ENCODE measurements around the gene SLC39A7.
A peak's percentile ranks its signal among the peaks of the same experiment; 100 is the strongest.

The SLC39A7 gene

GRCh38 chr6:33156964-33157363 is 43.7 kb upstream of the SLC39A7 start:
- Histone ChIP-seq H3K4me3 (ENCODE audit: low read depth, low read length) (no peak overlapping the region), H3K9ac (no peak overlapping the region), H3K4me2 (ENCODE audit: low read length) (no peak overlapping the region), H3K79me2 (no peaks in the 10 kb centered on the region), H3K27ac (no peak overlapping the region), H3K36me3 (ENCODE audit: control insufficient read depth, insufficient read depth, low read length) (no peaks in the 10 kb centered on the region), H3K9me3 (ENCODE audit: control insufficient read depth, low read length) (no peaks in the 10 kb centered on the region), H2AFZ (no peak overlapping the region), H3K4me1 (peaks cover 5% of the 10 kb centered on the region), H3K27me3 (ENCODE audit: control insufficient read depth, insufficient read depth, low read length) (no peaks in the 10 kb centered on the region)
- no peak for TF ChIP-seq CTCF (IDR thresholded peaks at IDR 0.05)

GRCh38 chr6:33160096-33160495 is 40.6 kb upstream of the SLC39A7 start:
- Histone ChIP-seq H3K4me1 (peaks cover 2% of the 10 kb centered on the region), H3K9ac (no peak overlapping the region), H3K27me3 (ENCODE audit: control insufficient read depth, insufficient read depth, low read length) (no peaks in the 10 kb centered on the region), H2AFZ (no peak overlapping the region), H3K27ac (no peak overlapping the region), H3K4me2 (ENCODE audit: low read length) (no peak overlapping the region), H3K36me3 (ENCODE audit: control insufficient read depth, insufficient read depth, low read length) (no peaks in the 10 kb centered on the region), H3K9me3 (ENCODE audit: control insufficient read depth, low read length) (no peaks in the 10 kb centered on the region), H3K4me3 (ENCODE audit: low read depth, low read length) (no peak overlapping the region), H3K79me2 (no peaks in the 10 kb centered on the region)
- no peak for TF ChIP-seq CTCF (IDR thresholded peaks at IDR 0.05)

GRCh38 chr6:33160728-33161344 is 39.8 kb upstream of the SLC39A7 start:
- peaks cover 2% of the 10 kb centered on the region for H3K4me1 ChIP-seq
- H3K4me3 ChIP-seq (ENCODE audit: low read depth, low read length), result no peak overlapping the region
- H2AFZ ChIP-seq, result peak overlapping the region; percentile 91
- no peaks in the 10 kb centered on the region for H3K27me3 ChIP-seq (ENCODE audit: control insufficient read depth, insufficient read depth, low read length)
- no peak overlapping the region for H3K4me2 ChIP-seq (ENCODE audit: low read length)
- no peak for TF ChIP-seq CTCF (IDR thresholded peaks at IDR 0.05)
- H3K9ac ChIP-seq, result no peak overlapping the region
- H3K36me3 ChIP-seq (ENCODE audit: control insufficient read depth, insufficient read depth, low read length), result no peaks in the 10 kb centered on the region
- no peak overlapping the region for H3K27ac ChIP-seq
- no peaks in the 10 kb centered on the region for H3K9me3 ChIP-seq (ENCODE audit: control insufficient read depth, low read length)
- H3K79me2 ChIP-seq, result no peaks in the 10 kb centered on the region

- Histone ChIP-seq H3K79me2 (no peaks in the 10 kb centered on the region), H3K4me3 (ENCODE audit: low read depth, low read length) (peak overlapping the region; percentile 54), H3K36me3 (ENCODE audit: control insufficient read depth, insufficient read depth, low read length) (no peaks in the 10 kb centered on the region), H3K27ac (no peak overlapping the region), H2AFZ (peak overlapping the region; percentile 91), H3K4me1 (peaks cover 2% of the 10 kb centered on the region), H3K9me3 (ENCODE audit: control insufficient read depth, low read length) (no peaks in the 10 kb centered on the region), H3K4me2 (ENCODE audit: low read length) (peak overlapping the region; percentile 90), H3K27me3 (ENCODE audit: control insufficient read depth, insufficient read depth, low read length) (no peaks in the 10 kb centered on the region), H3K9ac (no peak overlapping the region)
- TF ChIP-seq CTCF (IDR thresholded peaks at IDR 0.05), result peak; percentile 98
Measured at GRCh38 chr6:33161354-33162331, 39.0 kb upstream of the SLC39A7 start.

Data from parathyroid adenoma (tissue), 2 donors.